Stimulated activated CD8-positive, alpha-beta memory T cell treated with anti-CD3 and anti-CD28 coated beads, Interleukin-7, amount 100 ng/mL, for 4 hours (primary cell): Measurements from ENCODE around the gene SLC19A1.
"Not testable (repeated sequence)": the region's sequence is repeated elsewhere in the genome, so short reads cannot be mapped to it uniquely, and the experiment has no call there.

Experiments used
- DNase-seq, 2 donors: peaks; one replicate each; pipeline ENCODE4 v3.0.0-alpha.2; 2020; ENCODE audit warnings: low read depth in 2 of 2

Gene SLC19A1

DNA sequence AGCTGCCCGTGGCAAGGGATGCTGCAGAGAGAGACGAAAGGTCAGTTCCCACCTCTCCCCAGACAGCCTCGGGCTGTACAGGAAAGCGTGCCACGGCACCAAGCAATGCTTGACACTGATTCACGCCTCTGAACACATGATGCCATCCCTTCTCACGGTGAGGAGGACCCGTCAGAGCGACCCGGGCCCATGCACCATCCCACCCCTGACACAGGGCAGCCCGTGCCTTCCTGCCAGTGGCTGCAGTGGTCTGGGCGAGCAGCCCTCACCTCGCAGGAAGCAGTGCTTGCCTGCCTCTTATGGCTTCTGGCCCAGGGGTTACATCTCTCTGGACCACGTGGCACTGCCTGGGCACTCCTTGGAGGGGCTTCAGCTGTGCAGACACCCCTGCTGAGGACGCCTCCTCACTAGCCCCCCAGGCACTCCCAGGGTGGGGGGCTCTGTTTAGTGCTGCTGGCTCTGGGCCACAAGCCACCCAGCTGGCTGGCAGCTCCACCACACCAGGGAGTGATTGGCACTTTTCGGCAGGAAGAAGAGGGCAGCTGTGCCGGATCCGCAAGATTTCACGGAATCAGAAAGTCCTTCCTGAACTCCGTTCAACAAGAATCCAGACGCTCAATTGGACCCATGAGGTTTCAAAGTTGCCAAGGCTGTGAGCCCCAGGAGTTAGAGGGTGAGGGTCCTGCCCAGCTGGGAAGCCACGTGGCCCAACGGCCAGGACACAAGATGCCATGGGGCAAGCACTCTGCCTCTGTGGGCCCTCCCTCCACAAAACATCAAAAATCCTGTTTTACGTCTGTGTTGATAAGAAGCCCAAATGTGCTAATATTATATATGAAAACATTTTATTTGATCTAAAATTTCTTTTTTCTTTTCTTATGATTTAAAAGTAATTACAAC, 34.8 kb upstream of the SLC19A1 start:
- no peak for DNase-seq

DNA sequence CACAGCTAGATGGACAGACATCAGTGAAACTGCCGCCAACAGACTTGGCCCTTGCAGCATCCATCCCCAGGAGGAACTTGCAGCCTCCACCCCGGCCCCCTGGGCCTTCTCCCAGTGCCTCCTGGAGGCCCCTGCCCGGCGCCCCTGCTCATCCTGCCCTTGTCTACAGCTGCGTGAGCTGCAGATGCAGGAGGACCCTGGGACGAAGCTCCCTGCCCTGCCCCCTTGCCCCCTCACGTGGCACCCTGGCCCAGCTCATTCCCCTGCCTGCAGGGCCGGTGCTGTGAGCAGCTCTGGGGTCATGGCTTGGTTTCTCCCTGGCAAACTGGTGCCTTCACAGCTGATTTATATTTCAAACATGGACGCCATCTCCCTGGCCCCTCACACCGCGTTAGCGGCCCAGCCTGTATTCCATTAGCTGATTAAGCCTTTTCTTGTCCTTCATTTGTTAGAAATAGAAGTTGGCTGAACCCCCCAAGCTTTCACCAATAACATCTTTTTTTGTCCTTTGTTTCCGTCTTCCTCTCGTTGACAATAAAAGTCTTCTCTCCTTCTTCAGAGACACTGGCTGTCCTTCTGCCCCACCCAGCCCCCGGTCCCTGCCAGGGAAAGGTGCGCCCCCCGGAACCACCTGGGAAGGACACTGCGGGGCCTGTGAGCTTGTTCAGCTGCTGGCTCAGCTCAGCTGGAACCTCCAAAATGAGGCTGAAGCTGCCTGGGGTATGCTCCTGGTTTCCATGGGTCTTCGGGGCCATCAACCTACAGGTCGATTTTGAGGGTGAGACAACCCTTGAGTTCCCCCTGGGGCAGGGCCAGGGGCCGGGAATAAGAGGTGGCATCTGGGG, 34.0 kb upstream of the SLC19A1 start:
- DNase-seq, result no peak

DNA sequence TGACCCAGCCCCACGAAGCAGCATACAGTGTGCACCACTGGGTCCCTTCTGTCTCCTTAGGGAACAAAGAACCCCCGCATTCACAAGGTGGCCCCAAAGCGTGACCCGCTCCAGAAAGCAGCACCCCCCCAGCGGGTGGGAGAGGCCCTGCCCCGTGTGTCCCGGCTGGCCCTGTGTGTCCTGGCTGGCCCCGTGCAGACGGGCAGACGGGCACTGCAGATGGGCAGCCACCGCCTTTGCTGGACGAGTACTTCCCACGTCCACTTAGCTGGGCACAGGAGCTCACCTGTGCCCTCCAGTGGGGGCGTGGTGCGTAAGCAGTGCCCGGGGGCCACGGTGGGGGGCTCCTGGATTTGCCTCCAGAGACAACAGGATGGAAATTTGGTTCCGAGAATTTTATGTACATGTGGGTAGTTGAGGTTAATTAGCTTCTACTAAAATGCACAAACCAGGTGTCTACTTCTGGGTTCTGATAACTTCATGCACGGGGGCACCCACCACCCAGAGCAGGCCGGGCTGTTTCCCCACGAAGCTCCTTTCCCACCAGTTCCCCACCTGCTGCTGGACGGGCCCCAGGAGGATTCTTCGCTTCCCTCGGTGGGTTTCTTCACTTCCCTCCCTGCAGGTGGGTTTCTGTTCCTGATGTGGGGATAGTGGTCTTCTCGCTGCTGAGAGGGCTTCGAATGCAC, 33.2 kb upstream of the SLC19A1 start:
- DNase-seq, result no peak

DNA sequence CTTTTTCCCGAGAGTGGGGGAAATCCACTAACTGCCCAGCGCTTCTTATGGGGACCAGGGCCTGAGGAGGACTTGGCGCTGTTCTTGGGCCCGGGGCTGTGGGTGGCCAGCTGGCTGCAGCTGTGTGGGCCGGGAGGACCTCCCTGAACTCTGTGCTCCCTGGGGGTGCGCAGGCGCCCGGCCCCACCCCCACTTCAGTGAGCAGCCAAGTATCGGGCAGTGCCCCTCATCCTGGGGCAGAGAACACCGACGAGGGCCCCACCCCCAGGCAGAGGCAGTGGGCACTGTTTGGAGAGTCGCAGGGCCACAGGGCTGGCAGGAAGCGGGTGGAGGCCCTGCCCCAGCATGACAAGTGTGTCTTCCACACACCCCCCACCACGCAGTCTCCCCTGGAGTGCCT, 32.5 kb upstream of the SLC19A1 start:
- DNase-seq, result no peak

DNA sequence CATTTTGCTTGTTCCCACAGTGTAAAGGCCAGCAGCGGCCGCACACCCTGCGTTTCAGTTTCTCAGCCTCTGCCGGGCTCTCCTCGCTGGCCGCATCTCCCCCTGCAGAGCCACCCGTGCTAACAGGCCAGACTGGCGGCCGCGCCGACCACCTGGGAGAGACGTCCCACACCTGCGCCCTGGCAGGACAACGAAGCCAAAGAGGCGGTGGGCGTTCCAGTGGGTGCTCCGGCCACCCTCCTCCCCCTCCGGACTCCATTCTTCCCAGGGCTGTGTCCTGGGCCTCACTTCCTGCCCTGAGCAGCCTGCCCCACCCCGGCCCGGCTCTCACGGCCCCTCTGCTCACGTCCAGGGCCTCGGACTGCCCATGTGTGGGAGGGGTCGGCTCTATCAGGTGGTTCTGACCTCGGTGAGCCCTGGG, 31.9 kb upstream of the SLC19A1 start:
- DNase-seq, result no peak

DNA sequence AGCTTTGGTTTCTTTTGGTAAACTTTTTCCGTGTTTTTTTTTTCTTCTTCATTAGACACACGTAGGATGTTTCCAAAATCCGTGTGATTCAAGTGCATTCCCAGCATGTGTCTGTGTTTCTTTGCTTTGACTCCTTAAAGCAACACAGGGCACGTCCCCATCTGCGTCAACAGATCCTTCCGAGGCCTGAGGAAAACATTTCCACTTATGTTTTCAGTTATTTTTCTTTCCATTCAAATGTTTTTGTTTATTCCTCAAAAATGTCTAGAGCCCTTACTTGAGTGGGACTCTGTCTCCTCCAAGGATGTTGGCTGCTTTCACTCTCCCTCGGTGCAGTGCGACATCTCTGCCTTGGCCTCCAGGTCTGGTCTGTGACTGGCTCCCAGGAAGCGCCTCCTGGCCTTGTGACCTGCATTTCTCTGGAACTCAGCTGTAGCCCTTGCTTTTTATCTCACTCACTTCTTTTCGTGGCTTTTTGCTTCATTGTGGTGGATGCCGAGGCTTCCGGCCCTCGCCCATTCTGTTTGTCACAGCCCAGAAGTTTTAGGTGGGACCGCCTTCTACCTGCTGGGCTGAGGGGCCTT, 31.3 kb upstream of the SLC19A1 start:
- no peak for DNase-seq

- no peak for DNase-seq
These were observed 30.7 kb upstream of the SLC19A1 start for GRCh38 chr21:45572783-45573451.

DNA sequence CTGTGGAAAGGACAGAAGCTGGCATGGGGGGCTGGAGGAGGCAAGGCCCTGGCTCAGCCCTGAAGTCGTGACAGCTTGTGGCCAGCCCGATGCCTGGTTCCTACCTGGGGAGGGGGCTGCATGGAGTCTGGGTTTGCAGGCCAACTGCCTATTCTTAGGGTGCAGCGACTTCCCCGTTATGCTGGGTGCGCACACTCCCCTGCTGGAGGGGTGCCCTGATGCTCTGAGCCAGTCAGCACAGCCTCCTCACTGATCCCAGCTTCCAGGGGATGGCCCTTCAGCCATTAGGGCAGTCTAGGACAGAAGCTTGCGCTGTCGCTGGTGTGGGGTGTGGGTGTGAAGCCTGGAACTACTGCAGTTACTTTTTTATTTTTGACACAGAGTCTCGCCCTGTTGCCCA, 30.0 kb upstream of the SLC19A1 start:
- DNase-seq, result no peak

- DNase-seq, result no peak
These were observed 29.4 kb upstream of the SLC19A1 start for GRCh38 chr21:45571641-45572040.

GRCh38 chr21:45570826-45571601, 28.8 kb upstream of the SLC19A1 start:
- no peak for DNase-seq

GRCh38 chr21:45570071-45570470, 27.8 kb upstream of the SLC19A1 start:
- DNase-seq, result no peak

DNA sequence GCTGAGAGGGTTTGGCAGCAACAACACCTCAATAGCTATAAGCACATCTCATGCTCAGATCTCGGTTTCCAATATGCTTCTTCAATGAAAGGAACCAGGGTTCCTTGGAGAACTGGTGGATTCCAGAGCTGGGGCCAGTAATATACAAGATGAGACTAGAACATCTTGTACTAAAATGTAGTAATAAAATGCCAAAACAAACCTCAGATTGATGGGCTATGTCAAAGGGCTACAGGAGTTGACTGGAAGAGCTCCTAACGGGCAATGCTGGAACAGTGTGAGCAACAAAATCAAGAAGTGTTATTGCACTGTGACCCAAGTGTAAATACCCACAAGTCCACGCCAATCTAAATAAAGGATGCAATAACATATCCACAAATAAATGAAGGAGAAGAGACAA, 26.1 kb upstream of the SLC19A1 start:
- no peak for DNase-seq

GRCh38 chr21:45564137-45564536, 21.9 kb upstream of the SLC19A1 start:
- not testable (repeated sequence) for DNase-seq

DNA sequence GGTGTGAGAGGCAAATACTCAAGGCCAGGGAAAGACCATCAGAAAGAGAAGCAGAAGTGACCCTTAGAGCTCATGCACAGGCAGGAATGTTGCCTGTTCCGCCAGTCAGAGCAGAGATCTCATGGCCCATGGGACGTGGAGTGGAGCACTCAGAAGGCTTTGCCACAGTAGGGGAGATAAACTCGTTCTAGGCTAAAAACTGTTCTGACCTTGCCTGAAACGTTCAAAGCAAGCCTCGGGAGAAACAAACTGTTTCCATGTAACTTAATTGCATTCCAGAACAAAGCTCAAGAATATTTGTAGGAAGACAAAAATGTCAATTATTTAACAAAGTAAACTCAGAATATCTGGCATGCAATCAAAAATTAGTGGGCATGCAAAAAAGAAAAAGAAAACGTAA, 20.7 kb upstream of the SLC19A1 start:
- DNase-seq, result no peak

DNA sequence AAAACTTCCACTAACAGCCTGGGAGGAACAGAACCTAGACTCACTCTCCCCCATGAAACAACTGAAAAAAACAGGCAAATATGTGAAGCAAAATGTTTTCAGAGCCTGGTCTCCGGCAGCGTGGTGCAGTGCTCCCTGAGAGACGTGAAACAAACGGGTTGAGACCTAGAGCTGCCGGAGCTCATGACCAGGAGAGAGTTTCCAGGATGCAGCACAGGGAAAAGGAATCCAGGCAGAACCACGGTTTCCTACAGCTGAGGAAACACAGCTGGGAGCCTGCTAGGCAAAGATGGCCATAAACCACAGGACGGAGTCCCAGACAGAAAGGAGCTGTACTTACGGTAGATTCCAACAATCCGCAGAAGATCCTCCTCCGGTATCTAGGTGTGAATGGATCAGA, 20.2 kb upstream of the SLC19A1 start:
- DNase-seq, result no peak

DNA sequence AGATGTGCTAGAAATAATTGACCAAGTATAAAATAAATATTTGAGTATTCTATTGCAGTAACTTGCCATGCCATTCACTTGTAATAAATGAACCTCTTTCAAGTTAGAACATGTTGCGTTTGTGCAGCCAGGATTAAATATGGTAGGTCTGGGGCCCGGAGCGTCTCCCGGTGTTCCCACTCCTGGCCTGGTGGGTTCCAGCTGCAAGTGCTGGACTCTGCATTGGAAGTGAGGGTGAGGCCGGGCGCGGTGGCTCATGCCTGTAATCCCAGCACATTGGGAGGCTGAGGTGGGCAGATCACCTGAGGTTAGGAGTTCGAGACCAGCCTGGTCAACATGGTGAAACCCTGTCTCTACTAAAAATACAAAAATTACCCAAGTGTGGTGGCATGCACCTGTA, 19.0 kb upstream of the SLC19A1 start:
- not testable (repeated sequence) for DNase-seq

- DNase-seq, result no peak
These were observed 18.1 kb upstream of the SLC19A1 start for GRCh38 chr21:45560106-45561021.

DNA sequence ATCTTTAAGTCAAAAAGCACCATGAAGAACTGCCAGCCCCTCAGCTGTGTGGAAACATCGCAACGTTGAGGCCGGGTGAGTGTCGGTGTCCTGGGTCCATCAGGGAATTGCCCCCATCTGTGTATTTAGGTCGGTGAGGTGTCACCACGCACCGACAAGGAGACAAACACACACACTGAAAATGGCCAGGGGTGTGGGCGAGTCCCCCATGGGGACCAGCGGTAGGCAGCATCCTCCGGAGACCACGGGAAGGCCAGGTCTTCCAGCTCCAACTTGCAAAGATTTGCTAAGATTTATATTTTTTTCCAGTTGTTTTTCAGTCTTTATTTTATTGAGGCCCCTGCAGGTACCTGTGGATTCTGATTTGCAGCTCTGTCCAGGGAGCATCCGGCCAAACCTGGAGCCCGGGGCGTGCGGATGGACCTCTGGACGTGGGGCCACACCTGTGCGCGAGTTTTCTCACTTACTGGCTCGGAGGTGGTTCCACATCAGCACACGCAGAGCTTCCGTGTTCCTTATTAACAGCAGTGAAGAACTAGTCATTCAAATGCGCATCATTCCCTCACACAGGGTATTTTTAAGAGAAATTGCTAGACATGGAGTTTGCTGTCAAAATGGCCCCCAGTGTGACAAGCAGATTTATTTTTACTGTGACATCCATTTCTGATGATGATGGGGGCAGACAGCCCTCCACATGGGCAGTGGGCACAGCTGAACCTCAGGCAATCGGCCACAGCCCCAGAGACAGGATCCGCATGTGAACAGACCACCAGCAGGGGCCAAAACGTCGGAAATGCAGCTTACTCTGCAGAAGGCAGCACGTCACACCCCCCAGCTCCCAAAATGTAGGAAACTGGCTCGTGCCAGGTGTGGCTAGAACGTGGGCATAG, 17.2 kb upstream of the SLC19A1 start:
- no peak for DNase-seq
